Fibroblast of lung (primary cell): ENCODE results near the gene PCNT. TPM values are rescaled to one million over a fixed set of nuclear protein-coding genes. Genes with fewer than 3 reads are reported as not detected.

Source experiments
- DNase-seq, 2 donors: peaks; one replicate each; pipeline versions ENCODE4 v3.0.0 to v3.0.0-alpha.2; 2010; ENCODE audit warnings: low read depth in 2 of 2
- H2AFZ ChIP-seq: 2 replicates; pipeline ENCODE4 v1.5.1; 2012; ENCODE audit warnings: low read length, control low read depth, inconsistent platforms
- H3K27ac ChIP-seq: 2 replicates; pipeline ENCODE4 v1.5.1; 2011; ENCODE audit warnings: low read length, control low read depth; ENCODE audit not compliant: insufficient read depth
- H3K27me3 ChIP-seq: 2 replicates; pipeline ENCODE4 v1.5.1; 2011; ENCODE audit warnings: mild to moderate bottlenecking, low read length; ENCODE audit not compliant: control insufficient read depth, insufficient read depth
- H3K36me3 ChIP-seq: 2 replicates; pipeline ENCODE4 v1.5.1; 2011; ENCODE audit warnings: low read length; ENCODE audit not compliant: control insufficient read depth, insufficient read depth
- H3K4me1 ChIP-seq: 2 replicates; pipeline ENCODE4 v1.5.1; 2011; ENCODE audit warnings: low read length; ENCODE audit not compliant: control insufficient read depth, insufficient read depth; ENCODE audit errors: extremely low read depth
- H3K4me2 ChIP-seq: 2 replicates; pipeline ENCODE4 v1.5.1; 2011; ENCODE audit warnings: low read length, control low read depth; ENCODE audit not compliant: insufficient read depth; ENCODE audit errors: extremely low read depth
- H3K4me3 ChIP-seq, 4 experiments: fragments of 200-600 bp in 1 of 4; sonication (generic) in 1 of 4; replicated peaks in 1 of 4; 2 replicates each; pipeline ENCODE4 v1.5.1; 2011 to 2016; ENCODE audit warnings: low read length in 4 of 4, low read depth in 3 of 4, mild to moderate bottlenecking in 3 of 4, control low read depth in 2 of 4, inconsistent platforms in 1 of 4, mixed read lengths in 1 of 4; ENCODE audit not compliant: insufficient read depth in 1 of 4; ENCODE audit errors: control extremely low read depth in 1 of 4
- H3K79me2 ChIP-seq: 2 replicates; pipeline ENCODE4 v1.5.1; 2012; ENCODE audit warnings: mild to moderate bottlenecking, low read length, inconsistent platforms; ENCODE audit not compliant: control insufficient read depth, insufficient read depth
- H3K9ac ChIP-seq: 2 replicates; pipeline ENCODE4 v1.5.1; 2011; ENCODE audit warnings: mild to moderate bottlenecking, low read length, control low read depth; ENCODE audit not compliant: insufficient read depth
- H3K9me3 ChIP-seq: 2 replicates; pipeline ENCODE4 v1.5.1; 2012; ENCODE audit warnings: low read depth, low read length; ENCODE audit not compliant: control insufficient read depth, insufficient read depth
- H4K20me1 ChIP-seq: 2 replicates; pipeline ENCODE4 v1.5.1; 2011; ENCODE audit warnings: low read length; ENCODE audit not compliant: control insufficient read depth, insufficient read depth; ENCODE audit errors: extremely low read depth
- CTCF ChIP-seq, 2 donors: IDR thresholded peaks in 1 of 2; conservative IDR thresholded peaks in 1 of 2; 1 replicate in 1 of 2; 2 replicates in 1 of 2; pipeline ENCODE4 v1.5.1; 2011 to 2012; ENCODE audit warnings: low read length in 2 of 2, control low read depth in 1 of 2, inconsistent platforms in 1 of 2, low read depth in 1 of 2, mild to moderate bottlenecking in 1 of 2
- EZH2 ChIP-seq: IDR thresholded peaks from 2 replicates; pipeline ENCODE4 v1.5.1; 2012; ENCODE audit warnings: low read length, control low read depth, mild to moderate bottlenecking; ENCODE audit errors: missing control alignments
- polyA plus RNA-seq, 2 donors: library from polyadenylated mRNA; depleted of rRNA in 1 of 2; stranded (reverse) in 1 of 2; unstranded in 1 of 2; fragments of >200 nt; gene quantifications; 2 replicates each; pipeline ENCODE4 v1.2.1, GENCODE V29; 2011 to 2012; ENCODE audit warnings: missing spikeins in 1 of 2
- total RNA-seq: library from RNA; depleted of rRNA; stranded (reverse); fragments of >200 nt; gene quantifications from 2 replicates; pipeline ENCODE4 v1.2.1, GENCODE V29; 2014

The PCNT gene
- total and polyA plus RNA-seq, 2 donors (not counting 1 experiment from before 2014, with no cell fraction given), result 7.4 to 26.1 TPM

- DNase-seq, result no peak
- no peaks in the 10 kb centered on the region for H3K9me3 ChIP-seq
- no peak overlapping the region for H3K4me3 ChIP-seq
- no peak overlapping the region for H3K4me2 ChIP-seq
- H3K36me3 ChIP-seq, result peaks cover 6% of the 10 kb centered on the region
- no peaks in the 10 kb centered on the region for H4K20me1 ChIP-seq
- no peak overlapping the region for H2AFZ ChIP-seq
- no peak overlapping the region for H3K27ac ChIP-seq
- peaks cover 17% of the 10 kb centered on the region for H3K79me2 ChIP-seq
- H3K27me3 ChIP-seq, result no peaks in the 10 kb centered on the region
- no peak for TF ChIP-seq EZH2
- no peak for TF ChIP-seq CTCF (conservative IDR thresholded peaks at IDR 0.05 in 1 of 2, IDR thresholded peaks at IDR 0.05 in 1 of 2; ENCODE audit: low read depth in 1 of 2, low read length in 2 of 2)
- no peak overlapping the region for H3K9ac ChIP-seq
- H3K4me1 ChIP-seq, result peaks cover 7% of the 10 kb centered on the region
Measured at GRCh38 chr21:46316708-46317324, 7.1 kb upstream of the PCNT start.

GRCh38 chr21:46317710-46318463 is 6.1 kb upstream of the PCNT start:
- Histone ChIP-seq H3K27me3 (no peaks in the 10 kb centered on the region), H3K27ac (no peak overlapping the region), H3K4me1 (peaks cover 15% of the 10 kb centered on the region), H3K4me2 (no peak overlapping the region), H3K9me3 (no peaks in the 10 kb centered on the region), H3K4me3 (no peak overlapping the region), H3K79me2 (peaks cover 28% of the 10 kb centered on the region), H3K9ac (no peak overlapping the region), H3K36me3 (peaks cover 6% of the 10 kb centered on the region), H2AFZ (no peak overlapping the region), H4K20me1 (no peaks in the 10 kb centered on the region)
- TF ChIP-seq CTCF (conservative IDR thresholded peaks at IDR 0.05 in 1 of 2, IDR thresholded peaks at IDR 0.05 in 1 of 2; ENCODE audit: low read depth in 1 of 2, low read length in 2 of 2), result no peak
- no peak for TF ChIP-seq EZH2
- DNase-seq, result no peak

- Histone ChIP-seq H3K4me1 (peaks cover 15% of the 10 kb centered on the region), H3K4me2 (no peak overlapping the region), H3K27me3 (no peaks in the 10 kb centered on the region), H3K27ac (no peak overlapping the region), H3K79me2 (peaks cover 34% of the 10 kb centered on the region), H3K9me3 (no peaks in the 10 kb centered on the region), H3K36me3 (peaks cover 4% of the 10 kb centered on the region), H3K9ac (no peak overlapping the region), H3K4me3 (no peak overlapping the region), H4K20me1 (no peaks in the 10 kb centered on the region), H2AFZ (no peak overlapping the region)
- no peak for DNase-seq
- TF ChIP-seq CTCF (conservative IDR thresholded peaks at IDR 0.05 in 1 of 2, IDR thresholded peaks at IDR 0.05 in 1 of 2; ENCODE audit: low read depth in 1 of 2, low read length in 2 of 2), result no peak
- no peak for TF ChIP-seq EZH2
Measured at GRCh38 chr21:46318464-46318845, 5.5 kb upstream of the PCNT start.
